GM18508 (cell line): ENCODE data around the gene LINC00632.
"Not testable (repeated sequence)": the region's sequence is repeated elsewhere in the genome, so short reads cannot be mapped to it uniquely, and the experiment has no call there.

Experiments
- ATAC-seq: cut with Tn5 transposase; IDR thresholded peaks from one replicate; pipeline ENCODE4 v1.9.1; 2021; ENCODE audit warnings: moderate number of reproducible peaks; ENCODE audit not compliant: insufficient read depth, unreplicated experiment

Gene LINC00632

GRCh38 chrX:140709421-140709846 is at the start of gene LINC00632:
LINC00632 (plus strand) TSS chrX:140709759.
- ATAC-seq = no peak

GRCh38 chrX:140661643-140662042 is 47.9 kb upstream of the LINC00632 start:
- ATAC-seq = no peak

DNA sequence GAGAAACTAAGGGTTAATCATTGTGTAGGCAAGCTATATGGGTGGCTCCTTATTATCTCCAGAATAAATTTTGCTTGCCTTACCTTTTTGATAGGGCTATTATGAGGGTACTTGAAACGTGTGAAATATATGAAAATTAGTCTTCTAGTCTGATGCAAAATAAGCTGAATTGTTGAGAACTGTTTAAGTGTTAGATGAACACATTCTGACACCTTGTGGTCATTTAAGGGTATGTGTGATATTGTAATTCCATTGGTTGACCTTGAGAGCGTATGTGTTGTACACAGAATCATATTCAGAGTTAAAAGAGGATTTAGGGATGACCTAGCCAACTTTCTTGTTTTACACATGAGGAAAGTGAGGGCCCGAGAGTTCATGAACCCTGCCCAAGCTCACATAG is 44.6 kb upstream of the LINC00632 start:
- no peak for ATAC-seq

GRCh38 chrX:140672840-140673731 is 36.5 kb upstream of the LINC00632 start:
- no peak for ATAC-seq

DNA sequence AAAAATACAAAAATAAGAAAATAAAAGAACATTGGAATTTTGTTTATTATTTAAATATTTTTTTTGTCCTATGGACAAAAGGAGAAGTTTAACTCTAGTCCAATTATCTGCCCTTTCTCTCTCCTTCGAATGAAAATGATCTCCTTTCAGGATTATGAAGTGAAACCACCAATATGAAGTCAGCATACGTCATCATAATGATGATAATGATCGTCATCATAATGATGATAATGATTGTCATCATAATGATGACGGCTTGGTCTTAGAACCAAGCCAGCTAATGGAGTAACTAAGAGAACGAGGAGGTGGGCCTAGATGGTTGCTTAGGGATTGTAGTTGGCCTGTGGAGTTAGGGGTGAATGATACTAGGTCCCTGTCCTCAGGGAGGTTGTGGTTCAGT is 21.9 kb upstream of the LINC00632 start:
- no peak for ATAC-seq

DNA sequence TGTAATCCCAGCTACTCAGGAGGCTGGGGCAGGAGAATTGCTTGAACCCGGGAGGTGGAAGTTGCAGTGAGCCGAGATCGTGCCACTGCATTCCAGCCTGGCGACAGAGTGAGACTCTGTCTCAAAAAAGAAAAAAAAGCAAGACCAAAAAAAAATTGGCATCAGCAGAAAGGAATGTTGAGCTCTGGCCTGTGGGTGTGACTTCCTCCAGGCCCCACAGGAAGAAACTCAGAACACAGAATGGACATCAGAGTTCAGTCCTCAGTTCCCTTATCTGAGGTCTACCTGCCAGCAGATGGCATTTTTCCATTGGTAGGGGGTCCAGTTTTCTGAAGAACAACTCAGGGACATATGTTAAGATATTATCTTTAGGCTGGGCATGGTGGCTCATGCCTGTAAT is 18.0 kb upstream of the LINC00632 start:
- ATAC-seq = not testable (repeated sequence)

DNA sequence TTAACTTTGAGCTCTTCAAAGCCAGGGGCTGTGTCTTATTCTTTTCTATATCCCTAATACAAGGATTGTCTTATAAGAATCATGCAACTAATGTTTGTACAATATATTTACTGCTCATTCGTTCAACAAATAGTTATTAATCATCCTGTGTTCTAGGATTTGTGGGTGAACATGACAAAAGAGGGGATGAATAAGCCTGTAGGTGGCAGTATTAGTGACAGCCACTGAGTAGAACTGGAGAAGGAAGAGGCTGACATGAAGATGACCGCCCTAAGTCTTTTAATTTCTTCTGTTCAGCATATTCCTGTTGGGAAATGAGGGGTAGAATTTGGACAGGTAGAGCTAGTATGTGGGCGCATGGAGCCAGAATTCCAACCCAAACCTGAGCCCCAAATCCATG is 11.9 kb upstream of the LINC00632 start:
- no peak for ATAC-seq

GRCh38 chrX:140701480-140701879 is 8.1 kb upstream of the LINC00632 start:
- peak; percentile 82 for ATAC-seq

GRCh38 chrX:140710710-140711109 is 1.2 kb downstream of the LINC00632 start:
- ATAC-seq = no peak

- no peak for ATAC-seq
Measured at GRCh38 chrX:140711894-140712293, 2.3 kb downstream of the LINC00632 start.

GRCh38 chrX:140712413-140713173 is 3.0 kb downstream of the LINC00632 start:
- no peak for ATAC-seq

DNA sequence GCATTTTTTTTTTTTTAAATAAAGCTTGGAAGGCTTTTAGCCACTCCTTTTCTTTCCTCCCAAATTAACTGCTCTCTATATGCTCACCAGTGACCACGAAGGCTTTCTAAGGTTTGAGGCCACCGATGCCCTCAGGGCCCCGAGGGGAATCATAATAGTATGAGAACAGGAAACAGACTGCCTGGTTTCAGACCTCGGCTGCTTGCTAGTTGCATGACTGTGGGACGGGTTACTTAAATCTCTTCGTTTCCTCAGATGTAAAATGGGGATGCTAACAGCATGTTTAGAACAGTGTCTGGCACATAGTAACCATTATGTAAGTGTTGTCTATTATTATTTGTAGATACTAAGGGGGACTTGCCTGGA is 3.6 kb downstream of the LINC00632 start:
- ATAC-seq = no peak

GRCh38 chrX:140715787-140716186 is 6.2 kb downstream of the LINC00632 start:
- no peak for ATAC-seq

DNA sequence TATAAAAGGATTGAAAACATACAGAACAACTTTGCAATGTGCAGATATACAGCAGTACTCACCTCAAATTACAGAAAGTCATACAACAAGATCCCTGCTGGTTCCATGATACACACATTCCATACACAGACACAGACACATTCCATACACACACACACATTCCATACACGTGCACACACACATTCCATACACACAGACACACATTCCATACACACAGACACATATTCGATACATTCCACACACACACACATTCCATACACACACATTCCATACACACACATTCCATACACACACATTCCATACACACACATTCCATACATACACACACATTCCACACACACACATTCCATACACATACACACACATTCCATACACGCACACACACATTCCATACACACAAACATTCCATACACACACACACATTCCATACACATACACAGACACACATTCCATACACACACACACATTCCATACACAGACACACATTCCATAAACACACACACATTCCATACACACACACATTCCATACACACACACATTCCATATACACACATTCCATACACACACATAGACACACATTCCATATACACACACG is 13.7 kb downstream of the LINC00632 start:
- ATAC-seq = no peak

DNA sequence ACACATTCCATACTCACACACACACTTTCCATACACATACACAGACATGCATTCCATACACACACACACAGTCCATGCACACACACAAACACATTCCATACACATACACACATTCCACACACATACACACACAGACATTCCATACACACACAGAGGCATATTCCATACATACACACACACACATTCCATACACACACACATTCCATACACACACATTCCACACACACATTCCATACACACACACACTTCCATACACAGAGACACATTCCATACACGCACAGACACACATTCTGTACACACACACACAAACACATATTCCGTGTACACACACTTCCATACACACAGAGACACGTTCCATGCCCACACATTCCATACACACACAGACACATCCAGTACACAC is 14.8 kb downstream of the LINC00632 start:
- ATAC-seq = no peak

GRCh38 chrX:140724736-140725135 is 15.2 kb downstream of the LINC00632 start:
- no peak for ATAC-seq

- no peak for ATAC-seq
Measured at GRCh38 chrX:140725500-140725899, 15.9 kb downstream of the LINC00632 start.

DNA sequence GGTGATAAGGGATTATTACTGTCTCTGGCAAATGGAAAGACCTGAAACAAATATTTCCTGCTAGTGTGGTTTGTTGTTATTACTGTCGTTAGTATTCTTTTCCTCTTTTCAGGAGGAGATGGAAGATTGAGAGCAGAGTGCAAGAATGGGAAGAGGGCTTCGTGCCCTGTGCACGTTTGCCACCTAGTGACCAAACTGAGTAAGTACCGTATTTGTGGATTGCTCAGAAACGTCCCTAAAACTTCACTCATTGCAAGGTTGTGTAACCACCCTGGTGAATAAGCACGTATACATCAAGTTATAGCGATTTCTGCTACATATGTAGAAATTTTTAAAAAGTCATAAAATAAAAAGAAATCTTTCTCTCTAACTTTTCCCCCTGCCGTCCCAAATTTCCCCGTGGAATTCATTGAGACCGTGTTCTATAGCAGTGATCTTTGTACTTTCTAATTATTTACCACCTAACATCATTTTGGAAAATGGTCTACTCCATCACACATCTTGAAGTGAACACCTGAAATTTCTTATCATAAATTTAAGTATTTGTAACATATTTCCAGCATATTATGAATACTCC is 24.3 kb downstream of the LINC00632 start:
- ATAC-seq = peak; percentile 76

DNA sequence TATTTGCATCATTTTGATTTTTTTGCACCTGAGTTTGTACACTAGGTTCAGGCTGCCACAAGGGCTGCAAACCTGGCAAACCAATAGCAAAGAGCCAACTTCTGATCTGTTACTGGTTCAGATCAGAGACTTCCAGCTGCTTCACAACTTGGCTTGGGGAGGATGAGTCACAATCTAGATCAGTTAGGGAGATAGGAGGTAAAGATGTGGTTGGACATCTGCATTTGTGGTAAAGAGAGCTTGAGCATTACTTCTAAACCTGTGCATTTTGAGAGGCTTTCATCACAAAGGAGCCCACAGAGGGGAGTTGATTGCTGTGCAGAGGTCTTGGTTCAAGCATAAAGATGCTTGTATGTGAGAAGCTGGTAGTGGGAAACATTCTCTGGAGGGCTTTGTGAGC is 34.5 kb downstream of the LINC00632 start:
- no peak for ATAC-seq

DNA sequence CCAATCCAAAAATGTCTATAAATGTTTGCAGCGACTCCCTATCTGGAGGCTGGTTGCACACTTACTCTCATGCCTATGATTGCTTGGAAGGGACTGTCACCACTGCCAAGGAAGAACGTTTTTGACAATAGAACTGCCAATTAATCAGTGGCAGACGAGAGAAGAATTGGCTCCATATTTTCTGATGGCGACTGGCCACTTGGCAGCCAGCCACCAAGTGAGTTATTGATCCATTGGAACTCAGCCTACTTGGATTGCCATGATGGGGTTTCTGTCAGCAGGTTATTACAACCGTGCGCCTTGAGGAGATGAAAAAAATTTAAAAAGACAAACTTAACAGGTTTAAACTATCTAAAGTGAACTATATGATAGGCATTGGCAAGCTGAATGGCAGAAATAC is 47.4 kb downstream of the LINC00632 start:
- ATAC-seq = no peak

DNA sequence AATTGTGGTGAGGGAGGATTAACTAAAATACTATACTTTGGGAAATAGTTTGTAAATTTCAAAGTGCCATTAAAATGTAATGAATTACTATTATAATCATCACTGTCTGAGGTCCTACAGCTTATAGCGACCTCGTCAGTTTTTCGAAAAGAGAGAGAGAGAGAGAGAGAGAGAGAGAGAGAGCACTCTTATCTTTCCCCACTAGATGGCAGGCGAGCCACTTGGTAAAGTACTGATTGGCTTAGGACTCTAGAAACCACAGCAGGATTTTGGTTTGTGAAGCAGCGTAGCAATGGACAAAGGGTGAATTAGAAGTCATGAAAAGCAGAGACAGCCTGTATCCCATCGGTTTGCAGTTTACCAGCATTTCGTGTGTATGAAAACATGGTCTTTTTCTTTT is 52.5 kb downstream of the LINC00632 start:
- no peak for ATAC-seq
